GM19324 (cell line): ENCODE data around the gene MICOS13.

Experiments used
- ATAC-seq: cut with Tn5 transposase; IDR thresholded peaks from one replicate; pipeline ENCODE4 v1.9.1; 2021; ENCODE audit warnings: mild to moderate bottlenecking, moderate library complexity; ENCODE audit not compliant: unreplicated experiment, low FRiP score

MICOS13 gene

DNA sequence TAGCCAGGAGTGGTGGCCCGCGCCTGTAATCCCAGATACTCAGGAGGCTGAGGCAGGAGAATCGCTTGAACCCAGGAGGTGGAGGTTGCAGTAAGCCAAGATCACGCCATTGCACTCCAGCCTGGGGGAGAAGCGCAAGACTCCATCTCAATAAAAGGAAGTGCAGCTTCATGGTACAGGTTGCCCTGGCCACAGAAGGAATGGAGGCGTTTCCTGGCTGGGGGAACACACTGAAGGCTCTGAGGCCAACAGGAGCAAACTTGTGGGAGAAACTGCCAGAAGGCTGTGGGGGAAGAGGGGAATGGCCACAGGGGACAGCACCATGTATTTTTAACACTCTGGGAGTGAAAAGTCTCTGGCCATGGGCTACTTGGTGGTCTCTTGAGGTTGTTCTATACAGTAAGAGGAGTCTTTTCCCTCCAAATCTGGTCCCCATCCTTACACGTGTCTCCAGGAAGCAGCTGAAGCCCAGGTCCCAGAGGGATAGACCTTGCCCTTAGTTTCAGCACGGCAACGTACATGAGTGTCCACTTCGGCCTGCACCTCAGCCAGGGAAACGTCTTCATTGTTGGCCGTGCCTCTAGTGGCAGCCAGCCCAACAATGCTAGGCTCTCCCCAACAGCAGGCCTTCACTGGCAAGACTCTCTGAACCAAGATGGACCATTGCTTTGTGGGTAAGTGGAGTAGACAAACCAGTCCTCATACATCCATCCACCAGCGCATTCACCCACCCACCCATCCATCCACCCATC lies 7.4 kb downstream of the MICOS13 start:
- ATAC-seq = no peak

DNA sequence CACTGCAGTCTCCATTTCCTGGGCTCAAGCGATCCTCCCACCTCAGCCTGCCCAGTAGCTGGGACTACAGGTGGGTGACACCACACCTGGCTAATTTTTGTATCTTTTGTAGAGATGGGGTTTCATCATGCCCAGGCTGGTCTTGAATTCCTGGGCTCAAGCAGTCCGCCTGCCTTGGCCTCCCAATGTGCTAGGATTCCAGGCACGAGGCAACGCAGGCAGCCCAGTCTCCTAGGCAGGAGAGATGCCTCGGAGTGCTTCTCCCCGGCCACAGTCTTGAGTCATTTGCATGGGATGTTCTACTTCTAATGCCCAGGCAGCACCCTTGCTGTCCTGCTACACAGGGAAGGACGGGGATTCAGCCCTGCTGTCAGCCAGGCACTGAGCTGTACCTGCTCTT lies 8.7 kb downstream of the MICOS13 start:
- no peak for ATAC-seq

DNA sequence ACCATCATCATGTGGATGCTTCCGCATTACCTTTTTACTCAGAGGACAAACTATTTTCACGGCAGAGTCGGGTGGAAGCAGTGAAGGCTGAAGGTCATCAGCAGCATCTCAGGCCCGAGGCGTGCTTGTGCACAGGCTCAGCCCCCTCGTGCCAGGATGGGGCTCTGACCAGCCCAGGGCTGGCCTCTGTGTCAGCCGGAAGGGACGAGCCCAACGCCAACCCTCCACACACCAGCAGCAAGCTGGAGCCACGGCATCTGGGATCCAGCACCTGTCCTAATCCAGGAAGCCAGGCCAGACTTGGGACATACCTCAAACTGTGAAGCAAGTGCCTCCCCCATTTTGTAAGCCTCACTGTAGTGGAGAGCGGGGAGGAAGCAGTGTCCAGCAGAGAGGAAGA lies 11.1 kb downstream of the MICOS13 start:
- no peak for ATAC-seq

GRCh38 chr19:5667751-5668271 lies 12.5 kb downstream of the MICOS13 start:
- ATAC-seq = no peak

GRCh38 chr19:5666921-5667610 lies 13.2 kb downstream of the MICOS13 start:
- no peak for ATAC-seq

DNA sequence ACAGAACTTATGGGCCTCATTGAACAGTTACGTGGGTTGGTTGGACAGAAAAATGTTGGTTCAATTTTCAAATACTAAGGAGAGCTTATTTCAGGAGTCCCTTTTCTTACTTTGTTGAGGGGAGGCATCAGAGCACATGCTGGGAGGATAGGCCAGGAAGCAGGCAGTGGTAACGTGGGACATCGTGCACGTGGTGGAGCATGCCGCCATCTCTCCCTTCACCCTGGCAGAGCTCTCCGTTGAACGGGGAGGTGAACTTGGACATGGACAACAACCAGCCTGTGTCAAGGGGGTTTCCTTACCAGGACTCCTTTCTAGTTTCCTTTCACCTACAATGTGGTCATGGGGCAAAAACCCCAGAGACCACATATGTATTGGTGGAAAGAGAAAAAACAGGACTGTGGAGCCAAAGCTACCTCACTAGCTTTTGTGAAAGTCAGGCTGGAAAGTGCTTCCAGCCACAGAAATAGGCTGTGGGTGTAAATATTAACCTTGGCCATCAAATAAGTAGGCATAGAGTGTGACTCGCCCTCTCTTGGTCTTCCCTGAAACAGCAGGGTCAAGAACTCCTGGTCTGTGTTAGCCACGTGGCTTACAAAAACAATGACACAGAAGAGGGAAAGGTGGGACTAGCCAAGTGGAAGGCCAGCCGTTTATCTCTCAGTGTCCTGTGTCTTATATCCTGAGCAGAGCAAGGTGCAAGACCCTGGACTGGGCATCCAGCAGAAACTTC lies 14.4 kb downstream of the MICOS13 start:
- ATAC-seq = no peak

DNA sequence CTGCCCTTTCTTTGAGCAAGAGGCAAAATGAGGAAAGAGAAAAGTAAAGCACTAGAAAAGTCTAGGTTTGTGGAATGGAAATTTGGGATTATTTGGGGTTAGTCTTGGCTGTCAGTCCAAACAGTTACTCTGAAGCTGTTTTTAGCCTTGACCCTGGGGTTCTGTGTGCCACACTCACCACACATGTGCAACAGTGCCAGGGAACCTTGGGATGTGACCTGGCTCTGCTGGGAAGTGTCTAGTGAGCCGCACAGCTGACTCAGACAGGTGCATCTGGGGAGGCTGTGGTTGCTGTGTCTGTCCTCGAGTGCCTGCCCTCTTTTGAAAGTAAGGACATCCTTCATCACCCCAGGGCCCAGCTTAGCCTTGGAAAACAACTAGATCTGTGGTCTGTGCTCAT lies 15.8 kb downstream of the MICOS13 start:
- ATAC-seq = no peak

- ATAC-seq = no peak
Observed at GRCh38 chr19:5663904-5664303, 16.4 kb downstream of the MICOS13 start.

DNA sequence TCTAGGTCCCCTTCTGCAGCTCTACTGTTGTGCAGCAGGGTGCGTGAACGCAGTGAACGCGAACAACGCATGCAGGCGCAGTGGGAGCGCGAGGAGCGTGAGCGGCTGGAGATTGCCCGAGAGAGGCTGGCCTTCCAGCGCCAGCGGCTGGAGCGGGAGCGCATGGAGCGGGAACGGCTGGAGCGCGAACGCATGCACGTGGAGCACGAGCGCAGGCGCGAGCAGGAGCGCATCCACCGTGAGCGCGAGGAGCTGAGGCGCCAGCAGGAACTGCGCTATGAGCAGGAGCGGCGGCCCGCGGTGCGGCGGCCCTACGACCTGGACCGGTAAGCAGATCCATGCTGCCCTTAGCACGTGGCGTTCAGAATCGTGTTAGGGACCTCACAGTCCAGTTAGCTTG lies 18.8 kb downstream of the MICOS13 start:
- ATAC-seq = no peak

DNA sequence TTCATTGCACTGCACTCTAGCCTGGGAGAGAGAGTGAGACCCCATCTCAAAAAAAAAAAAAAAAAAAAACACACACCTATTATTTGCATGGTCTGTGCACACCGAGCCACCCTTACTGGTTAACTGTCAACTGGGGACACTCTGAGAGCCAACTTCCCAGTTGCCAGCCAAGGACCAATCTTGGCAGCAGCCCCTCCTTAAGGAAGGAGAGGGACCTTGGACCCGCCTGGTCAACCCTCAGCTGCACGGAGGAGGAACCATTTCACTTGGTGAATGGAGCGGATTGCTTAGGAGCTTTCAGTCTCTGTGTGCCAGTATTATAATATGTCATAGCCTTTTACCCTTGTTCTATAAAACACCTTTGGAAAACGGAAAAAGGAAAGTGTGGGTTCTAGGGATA lies 24.9 kb downstream of the MICOS13 start:
- no peak for ATAC-seq

GRCh38 chr19:5654931-5655330 lies 25.4 kb downstream of the MICOS13 start:
- ATAC-seq = no peak

DNA sequence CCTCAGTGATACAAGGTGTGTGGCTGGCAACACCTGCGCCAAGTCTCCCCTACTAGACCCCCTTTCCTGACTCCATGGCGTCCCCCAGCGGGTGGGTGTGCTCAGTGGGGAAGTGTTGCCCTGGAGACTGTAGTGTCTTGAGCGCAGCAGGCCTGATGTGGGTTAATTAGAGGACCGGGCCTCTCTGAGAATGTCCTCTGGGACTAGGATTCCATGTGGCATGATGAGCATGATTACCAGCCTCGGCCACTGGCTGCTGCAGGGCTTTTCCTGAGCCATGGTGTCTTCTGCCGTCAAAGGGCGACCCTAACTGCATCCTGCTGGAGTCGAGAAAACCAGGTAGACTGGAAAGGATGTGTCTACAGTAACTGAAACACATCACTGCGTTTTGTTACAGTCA lies 28.1 kb downstream of the MICOS13 start:
- no peak for ATAC-seq

- ATAC-seq = no peak
Observed at GRCh38 chr19:5651361-5651760, 29.0 kb downstream of the MICOS13 start.

- no peak for ATAC-seq
Observed at GRCh38 chr19:5648464-5648863, 31.9 kb downstream of the MICOS13 start.

- no peak for ATAC-seq
Observed at GRCh38 chr19:5646703-5647102, 33.6 kb downstream of the MICOS13 start.

DNA sequence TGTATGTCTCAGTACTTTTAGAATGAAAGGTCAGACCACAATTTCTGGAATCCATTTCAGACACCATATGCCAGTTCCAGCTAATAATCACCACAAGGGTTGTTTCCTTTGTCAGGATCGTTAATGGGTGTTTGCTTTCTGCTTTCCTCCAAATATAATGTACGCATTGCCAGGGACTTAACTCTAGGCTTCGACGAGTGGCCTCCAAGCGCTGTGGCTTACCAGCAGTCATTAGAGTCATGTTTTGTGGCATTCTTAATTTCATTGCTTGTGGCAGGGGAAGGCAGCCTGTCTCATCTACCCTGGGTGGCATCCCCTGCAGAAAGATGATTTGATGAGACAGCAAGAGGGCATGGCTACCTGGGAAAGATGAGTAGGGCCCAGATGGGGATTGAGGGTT lies 34.9 kb downstream of the MICOS13 start:
- ATAC-seq = no peak

- no peak for ATAC-seq
Observed at GRCh38 chr19:5644037-5644436, 36.3 kb downstream of the MICOS13 start.

DNA sequence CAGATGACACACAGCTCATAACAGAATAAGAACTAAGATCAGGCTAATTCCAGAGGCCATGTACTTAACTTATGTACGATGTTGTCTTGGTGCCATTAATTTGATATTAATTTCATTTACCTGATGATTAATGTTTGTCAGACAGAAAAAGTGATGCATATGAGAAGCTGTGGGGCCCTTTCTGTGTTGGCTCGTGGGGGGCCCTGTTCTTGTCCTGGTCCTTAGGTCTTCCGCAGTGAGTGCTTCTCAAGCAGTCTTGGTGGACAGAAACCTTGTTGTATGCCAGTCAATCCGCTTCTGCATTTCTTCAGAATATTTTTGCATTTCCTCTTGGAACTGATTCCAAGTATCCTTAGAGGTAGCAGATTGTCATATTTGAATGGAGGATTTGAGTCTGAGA lies 37.3 kb downstream of the MICOS13 start:
- no peak for ATAC-seq

DNA sequence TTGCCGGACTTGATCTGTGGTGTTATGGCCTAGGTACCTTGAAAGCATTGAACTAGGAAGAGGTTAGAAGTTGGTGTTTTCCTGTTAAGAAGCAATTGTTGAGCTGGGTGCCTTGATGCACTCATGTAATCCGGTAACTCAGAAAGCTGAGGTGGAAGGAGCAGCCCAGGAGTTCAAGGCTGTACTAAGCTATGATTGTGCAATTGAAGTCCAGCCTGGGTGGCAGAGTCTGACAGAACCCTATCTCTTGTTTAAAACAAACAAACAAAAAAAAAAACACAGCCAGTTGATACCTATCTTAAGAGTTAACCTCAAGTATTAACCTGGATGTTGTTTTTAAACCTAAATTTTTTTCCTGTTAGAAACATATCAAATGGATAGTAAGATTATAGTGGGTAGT lies 38.1 kb downstream of the MICOS13 start:
- ATAC-seq = no peak

DNA sequence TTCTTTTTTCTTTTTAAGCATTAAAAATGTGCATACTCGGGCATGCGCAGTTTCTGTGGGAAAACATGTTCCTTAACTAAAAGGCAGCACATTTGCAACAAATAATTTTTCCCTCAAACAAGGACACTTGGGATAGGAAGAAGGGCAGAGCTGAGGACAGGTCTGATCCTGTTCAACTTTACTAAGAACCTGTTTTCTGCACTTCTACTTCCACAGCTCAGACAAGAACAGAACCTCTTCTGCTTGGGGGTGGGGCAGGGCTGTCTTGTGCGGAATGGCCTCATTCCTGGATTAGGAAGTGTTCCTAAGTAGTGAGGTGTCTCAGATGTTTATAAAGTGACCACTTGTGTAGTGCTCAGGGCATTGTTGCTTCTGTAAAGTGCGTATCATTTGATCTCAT lies 39.1 kb downstream of the MICOS13 start:
- ATAC-seq = no peak

DNA sequence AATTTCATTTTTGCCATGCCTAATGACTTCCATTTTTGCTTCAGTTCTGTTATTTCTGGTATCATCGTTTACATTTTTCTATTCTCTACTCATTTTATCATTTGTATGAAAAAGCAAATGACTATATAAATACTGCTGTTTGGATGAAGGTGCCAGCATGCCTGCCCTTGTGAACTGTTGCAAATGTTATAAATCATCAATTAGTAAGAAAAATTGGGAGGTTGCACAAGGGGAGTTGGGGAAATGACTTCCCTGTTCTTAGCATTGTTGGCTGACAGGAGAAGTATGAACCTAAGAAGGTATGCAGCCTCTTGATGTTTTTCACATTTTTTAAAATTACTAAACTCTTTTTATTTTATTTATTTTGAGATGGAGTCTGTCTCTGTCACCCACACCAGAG lies 42.3 kb downstream of the MICOS13 start:
- no peak for ATAC-seq
